ENCODE results near the gene CD247.
A peak's percentile ranks its signal among the peaks of the same experiment; 100 is the strongest.

Gene CD247

GRCh38 chr1:167479331-167479979 lies 38.9 kb downstream of the CD247 start:
- H3K4me3 ChIP-seq (ENCODE audit: insufficient read depth in 1 of 2, low read depth in 1 of 2, low read length in 2 of 2): no peak overlapping the region
- no peak overlapping the region for H2BK12ac ChIP-seq (ENCODE audit: low read length in 2 of 2)
- no peak overlapping the region for H3K4me2 ChIP-seq (ENCODE audit: low read length, poor library complexity, severe bottlenecking)
- H4K91ac ChIP-seq (ENCODE audit: low read length): no peak overlapping the region
- H2AFZ ChIP-seq (ENCODE audit: low read depth, low read length): no peak overlapping the region
- no peak overlapping the region for H2BK120ac ChIP-seq (ENCODE audit: low read depth, low read length)
- H3K27me3 ChIP-seq (ENCODE audit: control insufficient read depth in 1 of 2, insufficient read depth in 1 of 2, low read length in 2 of 2): peaks cover 8% of the 10 kb centered on the region in 2 experiments
- peaks cover 3% of the 10 kb centered on the region for H3K9me3 ChIP-seq (ENCODE audit: control insufficient read depth, low read length)
- no peak overlapping the region for H2AK5ac ChIP-seq (ENCODE audit: low read length, severe bottlenecking)
- no peak overlapping the region for H2BK15ac ChIP-seq (ENCODE audit: low read depth, poor library complexity, severe bottlenecking)
- no peak overlapping the region for H3K23ac ChIP-seq (ENCODE audit: low read length in 2 of 2)
- no peaks in the 10 kb centered on the region for H3K79me1 ChIP-seq (replicated peaks; ENCODE audit: low read length, poor library complexity, severe bottlenecking)
- no peaks in the 10 kb centered on the region for H3K36me3 ChIP-seq (ENCODE audit: control insufficient read depth in 1 of 2, insufficient read depth in 2 of 2, low read depth in 1 of 2, low read length in 2 of 2)
- H3K18ac ChIP-seq (ENCODE audit: low read depth in 1 of 2, low read length in 2 of 2): no peak overlapping the region
- DNase-seq: no peak
- H3K9ac ChIP-seq (ENCODE audit: low read length): no peak overlapping the region
- 84% methylated on average over 10 of the region's 10 CpGs for WGBS
- H4K8ac ChIP-seq (ENCODE audit: low read length): no peak overlapping the region
- no peak overlapping the region for H3K27ac ChIP-seq (ENCODE audit: low read length, poor library complexity, severe bottlenecking)
- H3K4ac ChIP-seq (ENCODE audit: low read depth in 1 of 2, low read length in 2 of 2): no peak overlapping the region
- no peak overlapping the region for H3K14ac ChIP-seq (ENCODE audit: low read length in 2 of 2)
- H3K4me1 ChIP-seq (ENCODE audit: control insufficient read depth, insufficient read depth, low read depth, low read length): no peaks in the 10 kb centered on the region
- no peak overlapping the region for H2BK5ac ChIP-seq (ENCODE audit: low read depth, low read length, poor library complexity, severe bottlenecking)

GRCh38 chr1:167477986-167478385 lies 40.3 kb downstream of the CD247 start:
- Histone ChIP-seq H2BK120ac (ENCODE audit: low read depth, low read length) (no peak overlapping the region), H3K27me3 (ENCODE audit: control insufficient read depth in 1 of 2, insufficient read depth in 1 of 2, low read length in 2 of 2) (peaks cover 12 to 15% of the 10 kb centered on the region in 2 experiments), H3K18ac (ENCODE audit: low read depth in 1 of 2, low read length in 2 of 2) (no peak overlapping the region), H2BK12ac (ENCODE audit: low read length in 2 of 2) (no peak overlapping the region), H3K36me3 (ENCODE audit: control insufficient read depth in 1 of 2, insufficient read depth in 2 of 2, low read depth in 1 of 2, low read length in 2 of 2) (no peaks in the 10 kb centered on the region), H2BK5ac (ENCODE audit: low read depth, low read length, poor library complexity, severe bottlenecking) (no peak overlapping the region), H3K79me1 (replicated peaks; ENCODE audit: low read length, poor library complexity, severe bottlenecking) (no peaks in the 10 kb centered on the region), H2AK5ac (ENCODE audit: low read length, severe bottlenecking) (no peak overlapping the region), H3K9ac (ENCODE audit: low read length) (no peak overlapping the region), H3K4me3 (ENCODE audit: insufficient read depth in 1 of 2, low read depth in 1 of 2, low read length in 2 of 2) (no peak overlapping the region), H2AFZ (ENCODE audit: low read depth, low read length) (no peak overlapping the region), H3K4ac (ENCODE audit: low read depth in 1 of 2, low read length in 2 of 2) (no peak overlapping the region), H3K14ac (ENCODE audit: low read length in 2 of 2) (no peak overlapping the region), H3K4me1 (ENCODE audit: control insufficient read depth, insufficient read depth, low read depth, low read length) (no peaks in the 10 kb centered on the region), H3K27ac (ENCODE audit: low read length, poor library complexity, severe bottlenecking) (no peak overlapping the region), H3K4me2 (ENCODE audit: low read length, poor library complexity, severe bottlenecking) (no peak overlapping the region), H4K8ac (ENCODE audit: low read length) (no peak overlapping the region), H2BK15ac (ENCODE audit: low read depth, poor library complexity, severe bottlenecking) (no peak overlapping the region), H3K23ac (ENCODE audit: low read length in 2 of 2) (no peak overlapping the region), H3K9me3 (ENCODE audit: control insufficient read depth, low read length) (peaks cover 3% of the 10 kb centered on the region), H4K91ac (ENCODE audit: low read length) (no peak overlapping the region)
- 49% methylated on average over 5 of the region's 5 CpGs for WGBS
- peak; percentile 10 for DNase-seq

GRCh38 chr1:167476061-167476460 lies 42.3 kb downstream of the CD247 start:
- Histone ChIP-seq H3K4me3 (ENCODE audit: insufficient read depth in 1 of 2, low read depth in 1 of 2, low read length in 2 of 2) (no peak overlapping the region), H3K4me1 (ENCODE audit: control insufficient read depth, insufficient read depth, low read depth, low read length) (no peaks in the 10 kb centered on the region), H2AK5ac (ENCODE audit: low read length, severe bottlenecking) (no peak overlapping the region), H2BK15ac (ENCODE audit: low read depth, poor library complexity, severe bottlenecking) (no peak overlapping the region), H3K79me1 (replicated peaks; ENCODE audit: low read length, poor library complexity, severe bottlenecking) (no peaks in the 10 kb centered on the region), H2AFZ (ENCODE audit: low read depth, low read length) (no peak overlapping the region), H3K4me2 (ENCODE audit: low read length, poor library complexity, severe bottlenecking) (no peak overlapping the region), H2BK5ac (ENCODE audit: low read depth, low read length, poor library complexity, severe bottlenecking) (no peak overlapping the region), H2BK120ac (ENCODE audit: low read depth, low read length) (no peak overlapping the region), H3K9me3 (ENCODE audit: control insufficient read depth, low read length) (peaks cover 3% of the 10 kb centered on the region), H4K8ac (ENCODE audit: low read length) (no peak overlapping the region), H3K27me3 (ENCODE audit: control insufficient read depth in 1 of 2, insufficient read depth in 1 of 2, low read length in 2 of 2) (peaks cover 12 to 15% of the 10 kb centered on the region in 2 experiments), H3K23ac (ENCODE audit: low read length in 2 of 2) (no peak overlapping the region), H3K4ac (ENCODE audit: low read depth in 1 of 2, low read length in 2 of 2) (no peak overlapping the region), H3K27ac (ENCODE audit: low read length, poor library complexity, severe bottlenecking) (no peak overlapping the region), H2BK12ac (ENCODE audit: low read length in 2 of 2) (no peak overlapping the region), H3K9ac (ENCODE audit: low read length) (no peak overlapping the region), H3K18ac (ENCODE audit: low read depth in 1 of 2, low read length in 2 of 2) (no peak overlapping the region), H3K36me3 (ENCODE audit: control insufficient read depth in 1 of 2, insufficient read depth in 2 of 2, low read depth in 1 of 2, low read length in 2 of 2) (no peaks in the 10 kb centered on the region), H3K14ac (ENCODE audit: low read length in 2 of 2) (no peak overlapping the region), H4K91ac (ENCODE audit: low read length) (no peak overlapping the region)
- WGBS: 100% methylated on average over 2 of the region's 2 CpGs
- DNase-seq: no peak

GRCh38 chr1:167474191-167474641 lies 44.1 kb downstream of the CD247 start:
- WGBS: 85% methylated on average over 4 of the region's 5 CpGs
- H2BK12ac ChIP-seq (ENCODE audit: low read length in 2 of 2): no peak overlapping the region
- peaks cover 3% of the 10 kb centered on the region for H3K9me3 ChIP-seq (ENCODE audit: control insufficient read depth, low read length)
- no peak overlapping the region for H3K4ac ChIP-seq (ENCODE audit: low read depth in 1 of 2, low read length in 2 of 2)
- no peak overlapping the region for H3K4me3 ChIP-seq (ENCODE audit: insufficient read depth in 1 of 2, low read depth in 1 of 2, low read length in 2 of 2)
- H3K4me2 ChIP-seq (ENCODE audit: low read length, poor library complexity, severe bottlenecking): no peak overlapping the region
- H2AFZ ChIP-seq (ENCODE audit: low read depth, low read length): no peak overlapping the region
- H3K27ac ChIP-seq (ENCODE audit: low read length, poor library complexity, severe bottlenecking): no peak overlapping the region
- no peak overlapping the region for H3K9ac ChIP-seq (ENCODE audit: low read length)
- H3K18ac ChIP-seq (ENCODE audit: low read depth in 1 of 2, low read length in 2 of 2): no peak overlapping the region
- peaks cover 5 to 13% of the 10 kb centered on the region in 2 experiments for H3K27me3 ChIP-seq (ENCODE audit: control insufficient read depth in 1 of 2, insufficient read depth in 1 of 2, low read length in 2 of 2)
- H2BK15ac ChIP-seq (ENCODE audit: low read depth, poor library complexity, severe bottlenecking): no peak overlapping the region
- H2AK5ac ChIP-seq (ENCODE audit: low read length, severe bottlenecking): no peak overlapping the region
- H2BK120ac ChIP-seq (ENCODE audit: low read depth, low read length): no peak overlapping the region
- no peaks in the 10 kb centered on the region for H3K36me3 ChIP-seq (ENCODE audit: control insufficient read depth in 1 of 2, insufficient read depth in 2 of 2, low read depth in 1 of 2, low read length in 2 of 2)
- no peak for DNase-seq
- H3K14ac ChIP-seq (ENCODE audit: low read length in 2 of 2): no peak overlapping the region
- H3K23ac ChIP-seq (ENCODE audit: low read length in 2 of 2): no peak overlapping the region
- H3K4me1 ChIP-seq (ENCODE audit: control insufficient read depth, insufficient read depth, low read depth, low read length): no peaks in the 10 kb centered on the region
- no peak overlapping the region for H4K8ac ChIP-seq (ENCODE audit: low read length)
- H4K91ac ChIP-seq (ENCODE audit: low read length): no peak overlapping the region
- H2BK5ac ChIP-seq (ENCODE audit: low read depth, low read length, poor library complexity, severe bottlenecking): no peak overlapping the region
- no peaks in the 10 kb centered on the region for H3K79me1 ChIP-seq (replicated peaks; ENCODE audit: low read length, poor library complexity, severe bottlenecking)
